ENCODE data around the gene HCN2. TPM values are rescaled to one million over a fixed set of nuclear protein-coding genes. Genes with fewer than 3 reads are reported as not detected.

Gene HCN2
- total and polyA plus RNA-seq, 10 of the 15 experiments (the other 5 are each of a cell fraction or from before 2014, with no cell fraction given) = 0.01 to 0.54 (median 0.08) TPM; not detected in 4

GRCh38 chr19:611481-611868, 21.8 kb downstream of the HCN2 start (continued):
- TF ChIP-seq ZBTB4 (CRISPR knock-in tag; IDR thresholded peaks at IDR 0.05) = no peak
- no peak for TF ChIP-seq CHD1 (IDR thresholded peaks at IDR 0.05; ENCODE audit: low read depth, low read length)
- no peak for TF ChIP-seq ATF7 (IDR thresholded peaks at IDR 0.05; ENCODE audit: low read depth)
- no peak for TF ChIP-seq RAD21 (IDR thresholded peaks at IDR 0.05; ENCODE audit: insufficient read depth, low read depth, low read length)
- TF ChIP-seq IKZF2 (IDR thresholded peaks at IDR 0.05) = no peak
- TF ChIP-seq PRDM15 (CRISPR knock-in tag; IDR thresholded peaks at IDR 0.05) = no peak
- TF ChIP-seq NR2C2 (IDR thresholded peaks at IDR 0.05; ENCODE audit: borderline replicate concordance, control insufficient read depth, insufficient read length, low read depth) = no peak
- no peak for TF ChIP-seq HCFC1 (IDR thresholded peaks at IDR 0.05; ENCODE audit: low read length)
- no peak for TF ChIP-seq KAT2A (conservative IDR thresholded peaks at IDR 0.05; ENCODE audit: control insufficient read depth, low read depth, low read length)
- TF ChIP-seq MEF2B (IDR thresholded peaks at IDR 0.05; ENCODE audit: partially characterized antibody, poor library complexity, severe bottlenecking) = peak; percentile 44
- no peak for TF ChIP-seq CREM (IDR thresholded peaks at IDR 0.05; ENCODE audit: low read depth)
- no peak for TF ChIP-seq E2F4 (IDR thresholded peaks at IDR 0.05; ENCODE audit: low read depth, low read length)
- TF ChIP-seq BRCA1 (IDR thresholded peaks at IDR 0.05; ENCODE audit: low read depth, low read length) = no peak
- TF ChIP-seq IRF4 (IDR thresholded peaks at IDR 0.05; ENCODE audit: low read depth, low read length) = no peak
- no peak for TF ChIP-seq CREB1 (IDR thresholded peaks at IDR 0.05; ENCODE audit: low read depth)
- TF ChIP-seq CTCF (IDR thresholded peaks at IDR 0.05 in 2 of 3, conservative IDR thresholded peaks at IDR 0.05 in 1 of 3; ENCODE audit: control insufficient read depth in 2 of 3, extremely low read depth in 1 of 3, insufficient read depth in 1 of 3, low read depth in 3 of 3, low read length in 3 of 3) = no peak
- TF ChIP-seq RUNX3 (IDR thresholded peaks at IDR 0.05; ENCODE audit: low read length) = peak; percentile 20; the same call in 1 of the 2 replicates
- no peak for TF ChIP-seq TCF7 (IDR thresholded peaks at IDR 0.05; ENCODE audit: borderline replicate concordance)
- no peak for TF ChIP-seq CBX5 (IDR thresholded peaks at IDR 0.05; ENCODE audit: low read depth)
- no peak for TF ChIP-seq ZNF622 (IDR thresholded peaks at IDR 0.05)
- no peak for TF ChIP-seq NFIC (IDR thresholded peaks at IDR 0.05; ENCODE audit: low read depth, low read length)
- TF ChIP-seq TARDBP (IDR thresholded peaks at IDR 0.05; ENCODE audit: borderline replicate concordance) = no peak
- peak; percentile 23; the same call in 1 of the 2 replicates for TF ChIP-seq IKZF1 (conservative IDR thresholded peaks at IDR 0.05)
- TF ChIP-seq MTA2 (IDR thresholded peaks at IDR 0.05; ENCODE audit: low read depth) = 0 out of 2 replicates have a peak, but pooled peaks have one; percentile 18
